ENCODE measurements around the gene SDSL. TPM values are rescaled to one million over a fixed set of nuclear protein-coding genes. Genes with fewer than 3 reads are reported as not detected.

The SDSL gene
- total RNA-seq, 2 experiments from 2014 or later, result 0.85 to 1.2 TPM

- no peak overlapping the region for H3K4me3 Mint-ChIP-seq
- no peak overlapping the region for H3K27ac Mint-ChIP-seq
- H3K4me1 Mint-ChIP-seq, result peaks cover 1% of the 10 kb centered on the region
- H3K9me3 Mint-ChIP-seq, result no peaks in the 10 kb centered on the region
- POLR2A ChIA-PET, result no interaction called here
- no peak for DNase-seq
- peaks cover 20% of the 10 kb centered on the region for H3K27me3 Mint-ChIP-seq
- no peaks in the 10 kb centered on the region for H3K36me3 Mint-ChIP-seq
- no peak for ATAC-seq (ENCODE audit: low read depth)
Observed at GRCh38 chr12:113456199-113456598, 34.0 kb downstream of the SDSL start.

GRCh38 chr12:113456761-113457160 is 34.6 kb downstream of the SDSL start:
- Mint-ChIP-seq H3K36me3 (no peaks in the 10 kb centered on the region), H3K27ac (no peak overlapping the region), H3K4me3 (no peak overlapping the region), H3K9me3 (no peaks in the 10 kb centered on the region), H3K27me3 (peaks cover 24% of the 10 kb centered on the region), H3K4me1 (peaks cover 3% of the 10 kb centered on the region)
- ATAC-seq (ENCODE audit: low read depth) (no peak), DNase-seq (no peak)
- POLR2A ChIA-PET, result no interaction called here

GRCh38 chr12:113457185-113457584 is 35.0 kb downstream of the SDSL start:
- no peak overlapping the region for H3K4me3 Mint-ChIP-seq
- H3K27ac Mint-ChIP-seq, result no peak overlapping the region
- H3K27me3 Mint-ChIP-seq, result peaks cover 28% of the 10 kb centered on the region
- ATAC-seq (ENCODE audit: low read depth) (no peak), DNase-seq (no peak)
- no peaks in the 10 kb centered on the region for H3K36me3 Mint-ChIP-seq
- H3K9me3 Mint-ChIP-seq, result no peaks in the 10 kb centered on the region
- POLR2A ChIA-PET, result no interaction called here
- H3K4me1 Mint-ChIP-seq, result peaks cover 6% of the 10 kb centered on the region

GRCh38 chr12:113457710-113458109 is 35.5 kb downstream of the SDSL start:
- H3K9me3 Mint-ChIP-seq, result no peaks in the 10 kb centered on the region

GRCh38 chr12:113459981-113460380 is 37.8 kb downstream of the SDSL start:
- H3K4me3 Mint-ChIP-seq, result no peak overlapping the region
- H3K36me3 Mint-ChIP-seq, result no peaks in the 10 kb centered on the region
- no peak overlapping the region for H3K27ac Mint-ChIP-seq
- H3K9me3 Mint-ChIP-seq, result peaks cover 3% of the 10 kb centered on the region
- POLR2A ChIA-PET, result no interaction called here
- peaks cover 50% of the 10 kb centered on the region for H3K27me3 Mint-ChIP-seq
- DNase-seq, result no peak
- peaks cover 20% of the 10 kb centered on the region for H3K4me1 Mint-ChIP-seq
- ATAC-seq (ENCODE audit: low read depth), result no peak

More at GRCh38 chr12:113457710-113458109, 35.5 kb downstream of the SDSL start:
- Mint-ChIP-seq H3K27ac (no peak overlapping the region), H3K4me3 (no peak overlapping the region), H3K4me1 (peaks cover 9% of the 10 kb centered on the region), H3K36me3 (no peaks in the 10 kb centered on the region), H3K27me3 (peaks cover 32% of the 10 kb centered on the region)
- ATAC-seq (ENCODE audit: low read depth) (no peak), DNase-seq (no peak)
- POLR2A ChIA-PET, result no interaction called here

GRCh38 chr12:113461666-113462065 is 39.5 kb downstream of the SDSL start:
- Mint-ChIP-seq H3K4me1 (peaks cover 22% of the 10 kb centered on the region), H3K27me3 (peaks cover 60% of the 10 kb centered on the region), H3K4me3 (no peak overlapping the region), H3K9me3 (peaks cover 3% of the 10 kb centered on the region), H3K36me3 (no peaks in the 10 kb centered on the region), H3K27ac (no peak overlapping the region)
- DNase-seq, result no peak
- no peak for ATAC-seq (ENCODE audit: low read depth)
- POLR2A ChIA-PET, result interaction anchor here (0.5 kb wide), 1 partner anchor 226 kb away, joined by 3 read pairs; no protein-coding TSS in a partner anchor

GRCh38 chr12:113462117-113462774 is 40.1 kb downstream of the SDSL start:
- ATAC-seq (ENCODE audit: low read depth) (peak; percentile 54), DNase-seq (peak; percentile 81)
- H3K27ac Mint-ChIP-seq, result peak overlapping the region; percentile 67
- no peaks in the 10 kb centered on the region for H3K36me3 Mint-ChIP-seq
- peak overlapping the region; percentile 71 for H3K4me3 Mint-ChIP-seq
- POLR2A ChIA-PET, result no interaction called here
- peaks cover 25% of the 10 kb centered on the region for H3K4me1 Mint-ChIP-seq
- peaks cover 63% of the 10 kb centered on the region for H3K27me3 Mint-ChIP-seq
- H3K9me3 Mint-ChIP-seq, result peaks cover 3% of the 10 kb centered on the region

GRCh38 chr12:113462998-113463745 is 41.0 kb downstream of the SDSL start:
- no peak for ATAC-seq (ENCODE audit: low read depth)
- POLR2A ChIA-PET, result no interaction called here
- H3K36me3 Mint-ChIP-seq, result no peaks in the 10 kb centered on the region
- peak overlapping the region; percentile 80 for H3K27ac Mint-ChIP-seq
- peaks cover 25% of the 10 kb centered on the region for H3K4me1 Mint-ChIP-seq
- H3K27me3 Mint-ChIP-seq, result peaks cover 67% of the 10 kb centered on the region
- peak; percentile 44 for DNase-seq
- peaks cover 3% of the 10 kb centered on the region for H3K9me3 Mint-ChIP-seq
- peak overlapping the region; percentile 47 for H3K4me3 Mint-ChIP-seq

- peaks cover 3% of the 10 kb centered on the region for H3K9me3 Mint-ChIP-seq
- POLR2A ChIA-PET, result no interaction called here
- peaks cover 71% of the 10 kb centered on the region for H3K27me3 Mint-ChIP-seq
- DNase-seq (no peak), ATAC-seq (ENCODE audit: low read depth) (no peak)
- peak overlapping the region; percentile 46 for H3K4me3 Mint-ChIP-seq
- peak overlapping the region; percentile 80 for H3K27ac Mint-ChIP-seq
- H3K4me1 Mint-ChIP-seq, result peaks cover 25% of the 10 kb centered on the region
- H3K36me3 Mint-ChIP-seq, result no peaks in the 10 kb centered on the region
Observed at GRCh38 chr12:113463746-113464451, 41.7 kb downstream of the SDSL start.

GRCh38 chr12:113464452-113464775 is 42.2 kb downstream of the SDSL start:
- H3K27ac Mint-ChIP-seq, result no peak overlapping the region
- H3K9me3 Mint-ChIP-seq, result peaks cover 3% of the 10 kb centered on the region
- no peak for ATAC-seq (ENCODE audit: low read depth)
- no peaks in the 10 kb centered on the region for H3K36me3 Mint-ChIP-seq
- H3K4me3 Mint-ChIP-seq, result no peak overlapping the region
- peaks cover 25% of the 10 kb centered on the region for H3K4me1 Mint-ChIP-seq
- POLR2A ChIA-PET, result no interaction called here
- DNase-seq, result no peak
- peaks cover 75% of the 10 kb centered on the region for H3K27me3 Mint-ChIP-seq

GRCh38 chr12:113464852-113465719 is 42.9 kb downstream of the SDSL start:
- POLR2A ChIA-PET, result no interaction called here
- Mint-ChIP-seq H3K4me1 (peaks cover 25% of the 10 kb centered on the region), H3K27me3 (peaks cover 78% of the 10 kb centered on the region), H3K4me3 (peak overlapping the region; percentile 28), H3K36me3 (no peaks in the 10 kb centered on the region), H3K27ac (no peak overlapping the region), H3K9me3 (peaks cover 3% of the 10 kb centered on the region)
- ATAC-seq (ENCODE audit: low read depth) (no peak), DNase-seq (no peak)

- ATAC-seq (ENCODE audit: low read depth) (no peak), DNase-seq (no peak)
- Mint-ChIP-seq H3K27me3 (peaks cover 81% of the 10 kb centered on the region), H3K4me1 (peaks cover 27% of the 10 kb centered on the region), H3K27ac (peak overlapping the region; percentile 48), H3K36me3 (no peaks in the 10 kb centered on the region), H3K9me3 (peaks cover 3% of the 10 kb centered on the region), H3K4me3 (peak overlapping the region; percentile 39)
- POLR2A ChIA-PET, result no interaction called here
Observed at GRCh38 chr12:113465808-113466453, 43.8 kb downstream of the SDSL start.

All from activated naive CD8-positive, alpha-beta T cell treated with anti-CD3 and anti-CD28 coated beads, Interleukin-2, amount 10 ng/mL, durations not matched to agents 7 days and 5 days (primary cell).